GM18526 (cell line): ENCODE measurements around the gene IRF6.

Source experiments
- POLR2A ChIP-seq: IDR thresholded peaks from 3 replicates; pipeline ENCODE4 v1.6.1; 2011; ENCODE audit not compliant: insufficient read length; ENCODE audit errors: extremely low read depth

The IRF6 gene

GRCh38 chr1:209742409-209743144, 63.4 kb downstream of the IRF6 start:
- no peak for TF ChIP-seq POLR2A

- TF ChIP-seq POLR2A: no peak
These were observed 64.1 kb downstream of the IRF6 start for GRCh38 chr1:209741889-209742288.

DNA sequence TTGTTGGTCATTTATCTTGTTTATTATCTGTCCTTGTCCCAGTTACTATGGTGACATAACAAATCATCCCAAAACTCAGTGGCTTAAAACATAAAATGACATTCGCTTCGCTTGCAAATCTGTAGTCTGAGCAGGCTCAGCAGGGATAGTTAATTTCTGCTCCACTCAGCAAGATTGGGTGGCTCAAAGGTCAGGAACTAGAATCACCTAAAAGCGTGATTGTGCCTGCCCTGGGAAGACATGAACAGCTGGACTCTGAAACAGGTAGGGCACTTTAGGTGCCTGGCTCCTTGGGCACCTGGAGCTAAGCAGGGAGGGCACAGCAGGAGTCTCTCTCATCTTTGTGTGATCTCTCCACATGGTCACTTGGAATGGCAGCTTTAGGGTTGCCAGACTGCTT, 64.7 kb downstream of the IRF6 start:
- TF ChIP-seq POLR2A: no peak

DNA sequence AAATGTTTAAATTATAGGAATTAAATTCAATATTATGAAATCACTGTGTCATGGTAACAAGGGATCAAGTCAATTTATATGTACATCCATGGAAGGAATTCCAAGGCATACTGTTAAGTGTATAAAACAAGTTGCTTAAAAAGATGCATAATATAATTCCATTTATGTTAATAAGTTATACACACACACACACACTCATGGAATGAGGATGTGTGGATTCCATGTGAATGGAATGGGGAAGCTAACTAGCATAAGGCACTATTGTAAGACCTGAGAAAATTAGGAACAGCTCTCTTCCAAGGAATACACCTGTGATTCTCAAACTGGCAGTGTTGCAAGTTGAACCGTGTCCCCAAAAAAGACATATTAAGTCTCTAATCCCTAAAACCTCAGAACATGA, 67.7 kb downstream of the IRF6 start:
- TF ChIP-seq POLR2A: no peak

- no peak for TF ChIP-seq POLR2A
These were observed 68.8 kb downstream of the IRF6 start for GRCh38 chr1:209737118-209737505.

DNA sequence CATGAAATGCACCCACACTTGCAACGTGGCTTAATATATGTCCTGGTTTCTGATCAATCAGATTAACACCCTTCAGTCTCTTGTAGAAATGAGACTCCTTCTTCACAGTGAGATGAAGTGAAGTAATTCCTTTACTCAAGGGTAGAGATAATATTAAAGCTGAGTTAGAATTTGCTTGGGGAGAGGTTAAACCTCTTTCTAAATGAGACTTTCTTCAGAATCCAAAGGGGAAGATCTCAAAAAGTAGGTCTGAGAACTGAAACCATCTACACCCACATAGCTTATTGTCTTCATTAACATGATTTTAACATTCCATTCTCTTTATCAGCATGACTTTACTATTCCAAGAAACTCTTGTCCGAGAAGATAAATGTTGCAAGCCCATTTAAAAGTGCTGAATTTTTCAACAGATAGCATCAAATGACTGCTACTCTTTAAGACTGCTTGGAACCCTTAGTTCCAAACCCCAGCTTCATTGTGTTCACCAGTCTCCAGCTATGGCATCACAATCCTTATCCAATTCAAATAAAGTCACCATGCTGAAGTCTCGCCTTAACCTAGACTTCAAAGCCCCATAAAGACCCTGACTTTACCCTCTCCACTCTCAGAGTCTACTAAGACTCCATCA, 69.3 kb downstream of the IRF6 start:
- no peak for TF ChIP-seq POLR2A
